ENCODE results near the gene ICAM4. TPM values are rescaled to one million over a fixed set of nuclear protein-coding genes. Genes with fewer than 3 reads are reported as not detected.

ICAM4 gene
- total and polyA plus RNA-seq, 2 of the 13 experiments (the other 11 are each of a cell fraction or from before 2014, with no cell fraction given): 2.9 to 4.0 TPM

DNA sequence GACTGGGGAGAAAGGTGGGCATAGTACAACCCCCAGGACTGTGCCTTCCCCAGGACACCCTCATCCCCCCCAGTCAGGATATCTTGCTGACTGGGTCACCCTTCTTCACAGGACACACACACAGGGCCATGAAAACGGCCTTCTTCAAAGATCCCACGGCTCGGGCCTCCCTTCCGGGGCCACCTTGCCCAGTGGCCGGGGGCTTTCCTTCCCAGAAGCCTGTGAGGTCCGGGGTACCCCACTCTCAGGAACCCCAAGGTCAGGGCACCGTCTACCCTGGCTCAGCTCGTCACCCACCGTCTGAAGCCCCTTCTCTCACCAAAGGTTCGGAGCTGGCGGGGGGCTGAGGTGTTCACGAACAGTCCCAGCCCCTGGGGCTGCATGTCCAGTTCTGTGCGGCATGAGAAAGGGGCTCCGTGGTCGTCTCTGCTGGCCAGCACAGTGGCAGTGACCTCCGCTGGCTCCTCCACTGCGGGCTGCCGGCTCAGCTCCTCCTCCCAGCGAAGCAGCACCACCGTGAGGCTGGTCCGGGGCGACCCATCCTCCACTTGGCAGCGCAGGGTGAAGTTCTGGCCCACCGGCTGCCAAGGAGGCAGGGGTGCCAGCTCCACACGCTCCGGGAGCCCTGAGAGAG, 48.7 kb downstream of the ICAM4 start (continued):
- TF ChIP-seq, protein P1, sequence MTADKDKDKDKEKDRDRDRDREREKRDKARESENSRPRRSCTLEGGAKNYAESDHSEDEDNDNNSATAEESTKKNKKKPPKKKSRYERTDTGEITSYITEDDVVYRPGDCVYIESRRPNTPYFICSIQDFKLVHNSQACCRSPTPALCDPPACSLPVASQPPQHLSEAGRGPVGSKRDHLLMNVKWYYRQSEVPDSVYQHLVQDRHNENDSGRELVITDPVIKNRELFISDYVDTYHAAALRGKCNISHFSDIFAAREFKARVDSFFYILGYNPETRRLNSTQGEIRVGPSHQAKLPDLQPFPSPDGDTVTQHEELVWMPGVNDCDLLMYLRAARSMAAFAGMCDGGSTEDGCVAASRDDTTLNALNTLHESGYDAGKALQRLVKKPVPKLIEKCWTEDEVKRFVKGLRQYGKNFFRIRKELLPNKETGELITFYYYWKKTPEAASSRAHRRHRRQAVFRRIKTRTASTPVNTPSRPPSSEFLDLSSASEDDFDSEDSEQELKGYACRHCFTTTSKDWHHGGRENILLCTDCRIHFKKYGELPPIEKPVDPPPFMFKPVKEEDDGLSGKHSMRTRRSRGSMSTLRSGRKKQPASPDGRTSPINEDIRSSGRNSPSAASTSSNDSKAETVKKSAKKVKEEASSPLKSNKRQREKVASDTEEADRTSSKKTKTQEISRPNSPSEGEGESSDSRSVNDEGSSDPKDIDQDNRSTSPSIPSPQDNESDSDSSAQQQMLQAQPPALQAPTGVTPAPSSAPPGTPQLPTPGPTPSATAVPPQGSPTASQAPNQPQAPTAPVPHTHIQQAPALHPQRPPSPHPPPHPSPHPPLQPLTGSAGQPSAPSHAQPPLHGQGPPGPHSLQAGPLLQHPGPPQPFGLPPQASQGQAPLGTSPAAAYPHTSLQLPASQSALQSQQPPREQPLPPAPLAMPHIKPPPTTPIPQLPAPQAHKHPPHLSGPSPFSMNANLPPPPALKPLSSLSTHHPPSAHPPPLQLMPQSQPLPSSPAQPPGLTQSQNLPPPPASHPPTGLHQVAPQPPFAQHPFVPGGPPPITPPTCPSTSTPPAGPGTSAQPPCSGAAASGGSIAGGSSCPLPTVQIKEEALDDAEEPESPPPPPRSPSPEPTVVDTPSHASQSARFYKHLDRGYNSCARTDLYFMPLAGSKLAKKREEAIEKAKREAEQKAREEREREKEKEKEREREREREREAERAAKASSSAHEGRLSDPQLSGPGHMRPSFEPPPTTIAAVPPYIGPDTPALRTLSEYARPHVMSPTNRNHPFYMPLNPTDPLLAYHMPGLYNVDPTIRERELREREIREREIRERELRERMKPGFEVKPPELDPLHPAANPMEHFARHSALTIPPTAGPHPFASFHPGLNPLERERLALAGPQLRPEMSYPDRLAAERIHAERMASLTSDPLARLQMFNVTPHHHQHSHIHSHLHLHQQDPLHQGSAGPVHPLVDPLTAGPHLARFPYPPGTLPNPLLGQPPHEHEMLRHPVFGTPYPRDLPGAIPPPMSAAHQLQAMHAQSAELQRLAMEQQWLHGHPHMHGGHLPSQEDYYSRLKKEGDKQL (CRISPR knock-in tag; IDR thresholded peaks at IDR 0.05; ENCODE audit: low read depth): no peak
- TF ChIP-seq, protein P2, sequence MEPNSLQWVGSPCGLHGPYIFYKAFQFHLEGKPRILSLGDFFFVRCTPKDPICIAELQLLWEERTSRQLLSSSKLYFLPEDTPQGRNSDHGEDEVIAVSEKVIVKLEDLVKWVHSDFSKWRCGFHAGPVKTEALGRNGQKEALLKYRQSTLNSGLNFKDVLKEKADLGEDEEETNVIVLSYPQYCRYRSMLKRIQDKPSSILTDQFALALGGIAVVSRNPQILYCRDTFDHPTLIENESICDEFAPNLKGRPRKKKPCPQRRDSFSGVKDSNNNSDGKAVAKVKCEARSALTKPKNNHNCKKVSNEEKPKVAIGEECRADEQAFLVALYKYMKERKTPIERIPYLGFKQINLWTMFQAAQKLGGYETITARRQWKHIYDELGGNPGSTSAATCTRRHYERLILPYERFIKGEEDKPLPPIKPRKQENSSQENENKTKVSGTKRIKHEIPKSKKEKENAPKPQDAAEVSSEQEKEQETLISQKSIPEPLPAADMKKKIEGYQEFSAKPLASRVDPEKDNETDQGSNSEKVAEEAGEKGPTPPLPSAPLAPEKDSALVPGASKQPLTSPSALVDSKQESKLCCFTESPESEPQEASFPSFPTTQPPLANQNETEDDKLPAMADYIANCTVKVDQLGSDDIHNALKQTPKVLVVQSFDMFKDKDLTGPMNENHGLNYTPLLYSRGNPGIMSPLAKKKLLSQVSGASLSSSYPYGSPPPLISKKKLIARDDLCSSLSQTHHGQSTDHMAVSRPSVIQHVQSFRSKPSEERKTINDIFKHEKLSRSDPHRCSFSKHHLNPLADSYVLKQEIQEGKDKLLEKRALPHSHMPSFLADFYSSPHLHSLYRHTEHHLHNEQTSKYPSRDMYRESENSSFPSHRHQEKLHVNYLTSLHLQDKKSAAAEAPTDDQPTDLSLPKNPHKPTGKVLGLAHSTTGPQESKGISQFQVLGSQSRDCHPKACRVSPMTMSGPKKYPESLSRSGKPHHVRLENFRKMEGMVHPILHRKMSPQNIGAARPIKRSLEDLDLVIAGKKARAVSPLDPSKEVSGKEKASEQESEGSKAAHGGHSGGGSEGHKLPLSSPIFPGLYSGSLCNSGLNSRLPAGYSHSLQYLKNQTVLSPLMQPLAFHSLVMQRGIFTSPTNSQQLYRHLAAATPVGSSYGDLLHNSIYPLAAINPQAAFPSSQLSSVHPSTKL (CRISPR knock-in tag; IDR thresholded peaks at IDR 0.05): 0 out of 2 replicates have a peak, but pooled peaks have one; percentile 19
- no peak for TF ChIP-seq MYNN (CRISPR knock-in tag; IDR thresholded peaks at IDR 0.05; ENCODE audit: low read depth)
- TF ChIP-seq ZFP36L1 (CRISPR knock-in tag; IDR thresholded peaks at IDR 0.05): no peak
- TF ChIP-seq, protein P3, sequence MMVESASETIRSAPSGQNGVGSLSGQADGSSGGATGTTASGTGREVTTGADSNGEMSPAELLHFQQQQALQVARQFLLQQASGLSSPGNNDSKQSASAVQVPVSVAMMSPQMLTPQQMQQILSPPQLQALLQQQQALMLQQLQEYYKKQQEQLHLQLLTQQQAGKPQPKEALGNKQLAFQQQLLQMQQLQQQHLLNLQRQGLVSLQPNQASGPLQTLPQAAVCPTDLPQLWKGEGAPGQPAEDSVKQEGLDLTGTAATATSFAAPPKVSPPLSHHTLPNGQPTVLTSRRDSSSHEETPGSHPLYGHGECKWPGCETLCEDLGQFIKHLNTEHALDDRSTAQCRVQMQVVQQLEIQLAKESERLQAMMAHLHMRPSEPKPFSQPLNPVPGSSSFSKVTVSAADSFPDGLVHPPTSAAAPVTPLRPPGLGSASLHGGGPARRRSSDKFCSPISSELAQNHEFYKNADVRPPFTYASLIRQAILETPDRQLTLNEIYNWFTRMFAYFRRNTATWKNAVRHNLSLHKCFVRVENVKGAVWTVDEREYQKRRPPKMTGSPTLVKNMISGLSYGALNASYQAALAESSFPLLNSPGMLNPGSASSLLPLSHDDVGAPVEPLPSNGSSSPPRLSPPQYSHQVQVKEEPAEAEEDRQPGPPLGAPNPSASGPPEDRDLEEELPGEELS (CRISPR knock-in tag; IDR thresholded peaks at IDR 0.05): no peak
- no peak for TF ChIP-seq EZH2 (conservative IDR thresholded peaks at IDR 0.05; ENCODE audit: low read depth, low read length)
- TF ChIP-seq, protein P4, sequence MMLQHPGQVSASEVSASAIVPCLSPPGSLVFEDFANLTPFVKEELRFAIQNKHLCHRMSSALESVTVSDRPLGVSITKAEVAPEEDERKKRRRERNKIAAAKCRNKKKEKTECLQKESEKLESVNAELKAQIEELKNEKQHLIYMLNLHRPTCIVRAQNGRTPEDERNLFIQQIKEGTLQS (CRISPR knock-in tag; IDR thresholded peaks at IDR 0.05): no peak
